Measurements from ENCODE around the gene USP7. TPM values are rescaled to one million over a fixed set of nuclear protein-coding genes. Genes with fewer than 3 reads are reported as not detected.
"Not testable (repeated sequence)": the region's sequence is repeated elsewhere in the genome, so short reads cannot be mapped to it uniquely, and the experiment has no call there.

Gene USP7
- total RNA-seq, 1 donor: 55.3 TPM

GRCh38 chr16:8878523-8878911, 85.2 kb downstream of the USP7 start:
- no peak overlapping the region for H3K4me3 ChIP-seq (ENCODE audit: low read depth, low read length)
- DNase-seq (ENCODE audit: low read depth): peak; percentile 32
- TF ChIP-seq CTCF (IDR thresholded peaks at IDR 0.05; ENCODE audit: insufficient read depth, low read length): no peak

- TF ChIP-seq CTCF (IDR thresholded peaks at IDR 0.05; ENCODE audit: insufficient read depth, low read length): no peak
- DNase-seq (ENCODE audit: low read depth): no peak
- H3K4me3 ChIP-seq (ENCODE audit: low read depth, low read length): no peak overlapping the region
These were observed 85.7 kb downstream of the USP7 start for GRCh38 chr16:8877894-8878522.

GRCh38 chr16:8875317-8875716, 88.4 kb downstream of the USP7 start:
- not testable (repeated sequence) for DNase-seq (ENCODE audit: low read depth); H3K4me3 ChIP-seq (ENCODE audit: low read depth, low read length)

GRCh38 chr16:8874388-8874787, 89.3 kb downstream of the USP7 start:
- no peak for TF ChIP-seq CTCF (IDR thresholded peaks at IDR 0.05; ENCODE audit: insufficient read depth, low read length)
- peak; percentile 84 for DNase-seq (ENCODE audit: low read depth)
- H3K4me3 ChIP-seq (ENCODE audit: low read depth, low read length): no peak overlapping the region

DNA sequence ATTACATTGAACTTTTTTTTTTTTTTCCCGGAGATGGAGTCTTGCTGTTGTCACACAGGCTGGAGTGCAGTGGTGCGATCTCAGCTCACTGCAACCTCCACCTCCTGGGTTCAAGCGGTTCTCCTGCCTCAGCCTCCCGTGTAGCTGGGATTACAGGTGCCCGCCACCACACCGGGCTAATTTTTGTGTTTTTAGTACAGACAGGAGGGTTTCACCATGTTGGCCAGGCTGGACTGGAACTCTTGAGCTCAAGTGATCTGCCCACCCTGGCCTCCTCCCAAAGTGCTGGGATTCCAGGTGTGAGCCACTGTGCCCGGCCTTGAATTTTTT, 89.9 kb downstream of the USP7 start:
- DNase-seq (ENCODE audit: low read depth); H3K4me3 ChIP-seq (ENCODE audit: low read depth, low read length): not testable (repeated sequence)

GRCh38 chr16:8872967-8873865, 90.5 kb downstream of the USP7 start:
- no peak for DNase-seq (ENCODE audit: low read depth)
- TF ChIP-seq CTCF (IDR thresholded peaks at IDR 0.05; ENCODE audit: insufficient read depth, low read length): peak; percentile 14
- H3K4me3 ChIP-seq (ENCODE audit: low read depth, low read length): no peak overlapping the region

DNA sequence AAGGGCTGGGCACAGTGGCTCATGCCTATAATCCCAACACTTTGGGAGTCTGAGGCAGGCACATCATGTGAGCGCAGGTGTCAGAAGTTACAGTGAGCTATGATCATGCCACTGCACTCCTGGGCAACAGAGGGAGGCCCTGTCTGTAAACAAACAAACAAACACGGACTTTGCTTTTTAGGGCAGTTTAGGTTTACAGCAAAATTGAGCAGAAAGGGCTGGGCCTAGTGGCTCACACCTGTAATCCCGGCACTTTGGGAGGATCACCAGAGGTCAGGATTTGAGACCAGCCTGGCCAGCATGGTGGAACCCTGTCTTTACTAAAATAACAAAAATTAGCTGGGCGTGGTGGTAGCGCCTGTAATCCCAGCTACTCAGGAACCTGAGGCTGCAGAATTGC, 91.6 kb downstream of the USP7 start:
- no peak for DNase-seq (ENCODE audit: low read depth)
- TF ChIP-seq CTCF (IDR thresholded peaks at IDR 0.05; ENCODE audit: insufficient read depth, low read length): no peak

DNA sequence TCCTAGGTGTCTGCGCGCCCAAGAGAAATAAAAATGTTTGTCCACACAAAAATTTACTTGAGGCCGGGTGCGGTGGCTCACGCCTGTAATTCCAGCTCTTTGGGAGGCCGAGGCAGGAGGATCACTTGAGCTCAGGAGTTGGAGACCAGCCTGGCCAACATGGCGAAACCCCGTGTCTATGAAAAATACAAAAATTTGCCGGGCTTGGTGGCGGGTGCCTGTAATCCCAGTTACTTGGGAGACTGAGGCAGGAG, 93.8 kb downstream of the USP7 start:
- not testable (repeated sequence) for DNase-seq (ENCODE audit: low read depth); H3K4me3 ChIP-seq (ENCODE audit: low read depth, low read length)

More for the DNA sequence above, 91.6 kb downstream of the USP7 start:
- H3K4me3 ChIP-seq (ENCODE audit: low read depth, low read length): no peak overlapping the region
